IMR-90 (cell line): Measurements from ENCODE around the gene PSG7. TPM values are rescaled to one million over a fixed set of nuclear protein-coding genes. Genes with fewer than 3 reads are reported as not detected.
"Not testable (repeated sequence)": the region's sequence is repeated elsewhere in the genome, so short reads cannot be mapped to it uniquely, and the experiment has no call there.

Experiments
- ATAC-seq: fragments of 200-7000 bp; cut with Tn5 transposase; 2 replicates; pipeline ENCODE4 v1.9.1; 2020; ENCODE audit warnings: low read depth, mild to moderate bottlenecking, moderate library complexity
- Bru-seq: library from RNA; stranded (reverse); fragments of 400-500 nt; gene quantifications from one replicate; lab custom pipeline; 2021; lab: Mats Ljungman, UMichigan
- BruChase-seq, 2 experiments: library from RNA; stranded (reverse); fragments of 400-500 nt; gene quantifications; one replicate each; lab custom pipeline; 2021; lab: Mats Ljungman, UMichigan
- BruUV-seq: library from RNA; stranded (reverse); fragments of 400-500 nt; replicated peaks from 2 replicates; lab custom pipeline; 2021; lab: Mats Ljungman, UMichigan
- CTCF ChIA-PET: fragments of 300-600 bp; formaldehyde crosslinking; extraction: SDS; loops from one replicate; lab custom pipeline; 2021; ENCODE audit warnings: antibody characterized with exemption; lab: Yijun Ruan, JAX
- POLR2A ChIA-PET: fragments of 300-600 bp; sonication (Branson Sonifier 250); formaldehyde crosslinking; loops from one replicate; lab custom pipeline; 2022; ENCODE audit warnings: antibody characterized with exemption; ENCODE audit not compliant: unreplicated experiment; lab: Charles Lee
- DNase-seq: peaks from one replicate; pipeline ENCODE4 v3.0.0; 2013
- H2AFZ ChIP-seq: replicated peaks from 2 replicates; pipeline ENCODE3; 2013; ENCODE audit warnings: low read length, mild to moderate bottlenecking; ENCODE audit not compliant: poor library complexity
- H2AK5ac ChIP-seq: 2 replicates; pipeline ENCODE4 v1.6.1; 2013; ENCODE audit warnings: low read depth, low read length, inconsistent platforms
- H2AK9ac ChIP-seq: replicated peaks from 2 replicates; pipeline ENCODE3; 2013; ENCODE audit warnings: mild to moderate bottlenecking, low read depth, low read length, moderate library complexity; ENCODE audit not compliant: poor library complexity
- H2BK120ac ChIP-seq: 2 replicates; pipeline ENCODE4 v1.6.1; 2013; ENCODE audit warnings: low read depth, low read length, inconsistent platforms
- H2BK15ac ChIP-seq: 3 replicates; pipeline ENCODE4 v1.6.1; 2013; ENCODE audit warnings: low read depth, low read length, inconsistent platforms
- H2BK20ac ChIP-seq: 2 replicates; pipeline ENCODE4 v1.6.1; 2013; ENCODE audit warnings: low read depth, mild to moderate bottlenecking, inconsistent platforms, low read length, moderate library complexity
- H2BK5ac ChIP-seq: 2 replicates; pipeline ENCODE4 v1.6.1; 2013; ENCODE audit warnings: mild to moderate bottlenecking, low read depth, low read length, inconsistent platforms; ENCODE audit not compliant: poor library complexity, severe bottlenecking
- H3K14ac ChIP-seq: replicated peaks from 2 replicates; pipeline ENCODE4 v1.6.1; 2013; ENCODE audit warnings: low read depth, low read length, inconsistent platforms
- H3K18ac ChIP-seq: 2 replicates; pipeline ENCODE4 v1.6.1; 2013; ENCODE audit warnings: low read depth, low read length, control low read depth
- H3K23ac ChIP-seq: 2 replicates; pipeline ENCODE4 v1.6.1; 2013; ENCODE audit warnings: low read depth, low read length, inconsistent platforms
- H3K27ac ChIP-seq: 2 replicates; pipeline ENCODE4 v1.5.1; 2013; ENCODE audit warnings: mild to moderate bottlenecking, control low read depth, low read length; ENCODE audit not compliant: insufficient read depth
- H3K27me3 ChIP-seq: 2 replicates; pipeline ENCODE4 v1.6.1; 2013; ENCODE audit warnings: low read length; ENCODE audit not compliant: control insufficient read depth, insufficient read depth
- H3K36me3 ChIP-seq: 2 replicates; pipeline ENCODE4 v1.6.1; 2013; ENCODE audit warnings: low read length, mixed read lengths; ENCODE audit not compliant: control insufficient read depth, insufficient read depth
- H3K4ac ChIP-seq: 2 replicates; pipeline ENCODE4 v1.6.1; 2013; ENCODE audit warnings: low read depth, low read length, inconsistent platforms
- H3K4me1 ChIP-seq: 2 replicates; pipeline ENCODE4 v1.6.1; 2013; ENCODE audit warnings: low read length, mixed read lengths; ENCODE audit not compliant: control insufficient read depth, insufficient read depth
- H3K4me2 ChIP-seq: 2 replicates; pipeline ENCODE4 v1.6.1; 2013; ENCODE audit warnings: low read depth, mild to moderate bottlenecking, control low read depth, low read length, moderate library complexity
- H3K4me3 ChIP-seq: 2 replicates; pipeline ENCODE4 v1.5.1; 2013; ENCODE audit warnings: low read depth, mild to moderate bottlenecking, control low read depth, low read length, moderate library complexity; ENCODE audit not compliant: insufficient read depth
- H3K56ac ChIP-seq: 2 replicates; pipeline ENCODE4 v1.6.1; 2013; ENCODE audit warnings: low read length, inconsistent platforms; ENCODE audit not compliant: insufficient read depth; ENCODE audit errors: extremely low read depth
- H3K79me1 ChIP-seq, 2 experiments: 2 replicates each; pipeline ENCODE4 v1.6.1; 2013; ENCODE audit warnings: low read length in 2 of 2, inconsistent platforms in 1 of 2, low read depth in 1 of 2
- H3K9ac ChIP-seq: 2 replicates; pipeline ENCODE4 v1.6.1; 2013; ENCODE audit warnings: low read depth, low read length, control low read depth
- H3K9me1 ChIP-seq: 2 replicates; pipeline ENCODE4 v1.6.1; 2013; ENCODE audit warnings: low read length, inconsistent platforms; ENCODE audit not compliant: insufficient read depth
- H3K9me3 ChIP-seq: 2 replicates; pipeline ENCODE4 v1.6.1; 2013; ENCODE audit warnings: low read length; ENCODE audit not compliant: control insufficient read depth, insufficient read depth
- H4K20me1 ChIP-seq: 2 replicates; pipeline ENCODE4 v1.6.1; 2013; ENCODE audit warnings: low read length, inconsistent platforms; ENCODE audit not compliant: insufficient read depth
- H4K5ac ChIP-seq: 2 replicates; pipeline ENCODE4 v1.6.1; 2013; ENCODE audit warnings: mild to moderate bottlenecking, low read depth, low read length, control low read depth
- H4K8ac ChIP-seq, 2 experiments: 2 replicates each; pipeline ENCODE4 v1.6.1; 2013; ENCODE audit warnings: low read depth in 2 of 2, low read length in 2 of 2, control low read depth in 1 of 2, inconsistent platforms in 1 of 2
- H4K91ac ChIP-seq: 2 replicates; pipeline ENCODE4 v1.6.1; 2013; ENCODE audit warnings: low read depth, low read length, inconsistent platforms; ENCODE audit not compliant: insufficient read depth
- WGBS, 2 experiments: methylation state at CpG; one replicate each; pipeline versions ENCODE4 v1.1.5 to v1.1.7; 2013; ENCODE audit warnings: missing lambda C conversion rate in 2 of 2; ENCODE audit not compliant: insufficient read length in 1 of 2; ENCODE audit errors: extremely low coverage in 2 of 2; 5-methylcytosine and 5-hydroxymethylcytosine counted together
- dilution Hi-C: fragments of 300-500 bp; cut with HindIII; formaldehyde crosslinking; loops from one replicate; pipeline ENCODE4 v1.14.3; 2018; ENCODE audit warnings: low sequenced_read_pairs; ENCODE audit not compliant: unreplicated experiment
- in situ Hi-C: fragments of 300-500 bp; cut with MboI; formaldehyde crosslinking; loops from 3 replicates; pipeline ENCODE4 v1.14.3; 2019; ENCODE audit warnings: low sequenced_read_pairs, inconsistent platforms, mixed read lengths
- intact Hi-C: fragments of 100-400 bp; cut with micrococcal nuclease; formaldehyde crosslinking; loops from 2 replicates; pipeline ENCODE4 v1.10.0; 2022
- long read RNA-seq: library from polyadenylated mRNA; unstranded; transcript quantifications from one replicate; pipeline ENCODE4 v2.0.0, GENCODE V29; 2021; ENCODE audit not compliant: unreplicated experiment
- polyA plus RNA-seq, 3 experiments: library from polyadenylated mRNA; depleted of rRNA; stranded (reverse); fragments of >200 nt; gene quantifications; 2 replicates each; pipeline ENCODE4 v1.2.3, GENCODE V29; 2012; ENCODE audit warnings: low replicate concordance in 1 of 3
- total RNA-seq: library from RNA; depleted of rRNA; stranded (reverse); fragments of >200 nt; gene quantifications from 2 replicates; pipeline ENCODE4 v1.2.3, GENCODE V29; 2012; rRNA removed

PSG7 gene
- total RNA-seq (under 0.01 and 0.28 TPM in 2 replicates), polyA plus RNA-seq (2012; rRNA removed) (0.24 and 0.26 TPM in 2 replicates), Bru-seq, nascent RNA (percentile 13 among the genes with signal in this experiment), BruChase-seq, experiment 1, labeled RNA remaining after a 6-hour chase (percentile 13 among the genes with signal in this experiment), BruChase-seq, experiment 2, labeled RNA remaining after a 2-hour chase (not detected)
- 0.14 TPM in 2 replicates for polyA plus RNA-seq (2012; cell fraction: cytosol; rRNA removed)
- polyA plus RNA-seq (2012; cell fraction: nucleus; rRNA removed; ENCODE audit: low replicate concordance), result 0.10 TPM in 1 of 2 replicates, not detected in the other
- long read RNA-seq, result 0 reads

GRCh38 chr19:42937107-42937506 lies at the start of gene PSG7:
Gene PSG7 (minus strand): TSS chr19:42937207. CDS start chr19:42937076, 131 bp downstream.
- intact Hi-C loops, BruUV-seq, H3K23ac ChIP-seq, H3K27ac ChIP-seq, CTCF ChIA-PET, H3K9ac ChIP-seq, POLR2A ChIA-PET, H3K79me1 ChIP-seq, H3K4me3 ChIP-seq, H4K20me1 ChIP-seq, H3K4me2 ChIP-seq, H2AFZ ChIP-seq, ATAC-seq, H3K36me3 ChIP-seq, dilution Hi-C loops, H3K56ac ChIP-seq, DNase-seq, H3K9me3 ChIP-seq, H2AK9ac ChIP-seq, H3K27me3 ChIP-seq: not testable (repeated sequence)
- WGBS, 2 experiments, result 67% methylated on average over 1 of the region's 3 CpGs; no CpG with 5 or more reads in 1 of the 2 experiments
- peaks cover 21% of the 10 kb centered on the region for H3K9me1 ChIP-seq
- peak within 1 kb of the TSS; percentile 95 for H2BK120ac ChIP-seq
- H3K4ac ChIP-seq, result peak within 1 kb of the TSS; percentile 98
- H2BK20ac ChIP-seq, result peak within 1 kb of the TSS; percentile 85
- H3K14ac ChIP-seq, result peak within 1 kb of the TSS; percentile 79
- peak within 1 kb of the TSS; percentile 75; the same call in 1 of the 2 replicates for H4K5ac ChIP-seq
- in situ Hi-C loops, result loop anchor here (10.0 kb wide), 1 partner anchor 138 kb away; no protein-coding TSS in a partner anchor
- H3K4me1 ChIP-seq, result peaks cover 16% of the 10 kb centered on the region
- peak within 1 kb of the TSS; percentile 54 for H2BK5ac ChIP-seq
- peak within 1 kb of the TSS; percentile 100 for H2AK5ac ChIP-seq
- H2BK15ac ChIP-seq, result peak within 1 kb of the TSS; percentile 84; the same call in 2 of the 3 replicates
- peak within 1 kb of the TSS; percentile 65; the same call in 1 of the 2 replicates for H3K18ac ChIP-seq
- peak within 1 kb of the TSS; percentile 91 for H4K91ac ChIP-seq
- H4K8ac ChIP-seq, result peak within 1 kb of the TSS; percentile 53 to 95
